ENCODE results near the gene SETDB2. TPM values are rescaled to one million over a fixed set of nuclear protein-coding genes. Genes with fewer than 3 reads are reported as not detected.
A peak's percentile ranks its signal among the peaks of the same experiment; 100 is the strongest.

SETDB2 gene
- total and polyA plus RNA-seq, 10 of the 15 experiments (the other 5 are each of a cell fraction or from before 2014, with no cell fraction given): 1.2 to 10.0 (median 7.4) TPM

DNA sequence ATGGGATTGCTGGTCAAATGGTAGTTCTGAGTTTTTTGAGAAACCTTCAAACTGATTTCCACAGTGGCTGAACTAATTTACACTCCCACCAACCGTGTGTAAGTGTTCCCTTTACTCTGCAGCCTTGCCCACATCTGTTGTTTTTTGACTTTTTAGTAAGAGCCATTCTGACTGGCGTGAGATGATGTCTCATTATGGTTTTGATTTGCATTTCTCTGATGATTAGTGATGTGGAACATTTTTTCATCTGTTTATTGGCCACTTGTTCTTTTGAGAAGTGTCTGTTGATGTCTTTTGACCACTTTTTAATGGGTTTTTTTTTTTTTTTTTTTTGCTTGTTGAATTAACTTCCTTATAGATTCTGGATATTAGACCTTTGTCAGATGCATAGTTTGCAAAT, 4.5 kb upstream of the SETDB2 start:
- no peak for ATAC-seq
- DNase-seq (ENCODE audit: low read depth, low spot score): no peak
- no peak for FAIRE-seq
- peaks cover 5% of the 10 kb centered on the region; the same call in 1 of the 2 replicates for H3K4me1 ChIP-seq (ENCODE audit: control insufficient read depth, insufficient read depth, low read length)
- ChIA-PET CTCF (interaction anchor here (1.3 kb wide), 1 partner anchor 53 kb away, joined by 3 read pairs; no protein-coding TSS in a partner anchor), POLR2A (interaction anchor here (0.7 kb wide), 1 partner anchor 20 kb away, joined by 6 read pairs; no protein-coding TSS in a partner anchor), SMC1A (ENCODE audit: uncharacterized antibody, unreplicated experiment) (no interaction called here), RAD21 (ENCODE audit: unreplicated experiment) (interaction anchor here (1.3 kb wide), 1 partner anchor 133 kb away, joined by 3 read pairs; no protein-coding TSS in a partner anchor)
- H3K9ac ChIP-seq (ENCODE audit: control insufficient read depth, insufficient read depth, low read length): no peak overlapping the region
- WGBS (ENCODE audit: insufficient coverage, insufficient replicate concordance, low lambda C conversion rate, missing lambda C conversion rate): 17% methylated on average over 2 of the region's 2 CpGs
- intact Hi-C loops (cut with micrococcal nuclease; ENCODE audit: unreplicated experiment) (loop anchor here (10.0 kb wide), 2 partner anchors 245 to 345 kb away; no protein-coding TSS in a partner anchor), in situ Hi-C loops (cut with MboI) (no loop called here)
- no peak overlapping the region for H3K4me3 ChIP-seq
- no peak overlapping the region for H2AFZ ChIP-seq (ENCODE audit: control insufficient read depth, low read depth, low read length)
- no peaks in the 10 kb centered on the region for H4K20me1 ChIP-seq (ENCODE audit: control insufficient read depth, insufficient read depth)
- H3K4me2 ChIP-seq (ENCODE audit: control insufficient read depth, insufficient read depth): no peak overlapping the region
- H3K27me3 ChIP-seq (replicated peaks in 1 of 2; ENCODE audit: control insufficient read depth in 2 of 2, insufficient read depth in 2 of 2, low read length in 1 of 2): no peaks in the 10 kb centered on the region
- no peaks in the 10 kb centered on the region for H3K9me3 ChIP-seq (replicated peaks; ENCODE audit: control insufficient read depth, insufficient read depth, low read length)
- no TSS peak for BruUV-seq (replicated peaks)
- H3K79me2 ChIP-seq (ENCODE audit: control insufficient read depth, insufficient read depth, low read length): no peaks in the 10 kb centered on the region; the same call in 1 of the 2 replicates
- H3K36me3 ChIP-seq (ENCODE audit: control insufficient read depth in 2 of 2, insufficient read depth in 2 of 2, low read length in 1 of 2): no peaks in the 10 kb centered on the region
- no peak overlapping the region for H3K27ac ChIP-seq (ENCODE audit: control insufficient read depth, insufficient read depth)
- TF ChIP-seq, protein P1, sequence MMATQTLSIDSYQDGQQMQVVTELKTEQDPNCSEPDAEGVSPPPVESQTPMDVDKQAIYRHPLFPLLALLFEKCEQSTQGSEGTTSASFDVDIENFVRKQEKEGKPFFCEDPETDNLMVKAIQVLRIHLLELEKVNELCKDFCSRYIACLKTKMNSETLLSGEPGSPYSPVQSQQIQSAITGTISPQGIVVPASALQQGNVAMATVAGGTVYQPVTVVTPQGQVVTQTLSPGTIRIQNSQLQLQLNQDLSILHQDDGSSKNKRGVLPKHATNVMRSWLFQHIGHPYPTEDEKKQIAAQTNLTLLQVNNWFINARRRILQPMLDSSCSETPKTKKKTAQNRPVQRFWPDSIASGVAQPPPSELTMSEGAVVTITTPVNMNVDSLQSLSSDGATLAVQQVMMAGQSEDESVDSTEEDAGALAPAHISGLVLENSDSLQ (IDR thresholded peaks at IDR 0.05): peak; percentile 84
- TF ChIP-seq BHLHE40 (IDR thresholded peaks at IDR 0.05; ENCODE audit: borderline replicate concordance in 1 of 2, low read depth in 2 of 2, low read length in 1 of 2): no peak
- no peak for TF ChIP-seq SMAD5 (IDR thresholded peaks at IDR 0.05; ENCODE audit: low read depth)
- TF ChIP-seq, protein P2, sequence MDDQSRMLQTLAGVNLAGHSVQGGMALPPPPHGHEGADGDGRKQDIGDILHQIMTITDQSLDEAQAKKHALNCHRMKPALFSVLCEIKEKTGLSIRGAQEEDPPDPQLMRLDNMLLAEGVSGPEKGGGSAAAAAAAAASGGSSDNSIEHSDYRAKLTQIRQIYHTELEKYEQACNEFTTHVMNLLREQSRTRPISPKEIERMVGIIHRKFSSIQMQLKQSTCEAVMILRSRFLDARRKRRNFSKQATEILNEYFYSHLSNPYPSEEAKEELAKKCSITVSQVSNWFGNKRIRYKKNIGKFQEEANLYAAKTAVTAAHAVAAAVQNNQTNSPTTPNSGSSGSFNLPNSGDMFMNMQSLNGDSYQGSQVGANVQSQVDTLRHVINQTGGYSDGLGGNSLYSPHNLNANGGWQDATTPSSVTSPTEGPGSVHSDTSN (IDR thresholded peaks at IDR 0.05; ENCODE audit: insufficient replicate concordance, low read depth, low read length): no peak
- no peak for TF ChIP-seq KAT2A (conservative IDR thresholded peaks at IDR 0.05; ENCODE audit: control insufficient read depth, low read depth, low read length)
- TF ChIP-seq TCF3 (IDR thresholded peaks at IDR 0.05; ENCODE audit: borderline replicate concordance, insufficient read depth, low read depth, low read length): no peak
- TF ChIP-seq IRF4 (IDR thresholded peaks at IDR 0.05; ENCODE audit: low read depth, low read length): no peak
- TF ChIP-seq ZNF384 (IDR thresholded peaks at IDR 0.05; ENCODE audit: borderline replicate concordance, low read depth, low read length): 0 out of 2 replicates have a peak, but pooled peaks have one; percentile 32
- peak; percentile 58; the same call in 1 of the 3 replicates for TF ChIP-seq POU2F2 (IDR thresholded peaks at IDR 0.05; ENCODE audit: borderline replicate concordance, low read depth, low read length)
- TF ChIP-seq NFXL1 (IDR thresholded peaks at IDR 0.05; ENCODE audit: borderline replicate concordance): no peak
- TF ChIP-seq, protein P3, sequence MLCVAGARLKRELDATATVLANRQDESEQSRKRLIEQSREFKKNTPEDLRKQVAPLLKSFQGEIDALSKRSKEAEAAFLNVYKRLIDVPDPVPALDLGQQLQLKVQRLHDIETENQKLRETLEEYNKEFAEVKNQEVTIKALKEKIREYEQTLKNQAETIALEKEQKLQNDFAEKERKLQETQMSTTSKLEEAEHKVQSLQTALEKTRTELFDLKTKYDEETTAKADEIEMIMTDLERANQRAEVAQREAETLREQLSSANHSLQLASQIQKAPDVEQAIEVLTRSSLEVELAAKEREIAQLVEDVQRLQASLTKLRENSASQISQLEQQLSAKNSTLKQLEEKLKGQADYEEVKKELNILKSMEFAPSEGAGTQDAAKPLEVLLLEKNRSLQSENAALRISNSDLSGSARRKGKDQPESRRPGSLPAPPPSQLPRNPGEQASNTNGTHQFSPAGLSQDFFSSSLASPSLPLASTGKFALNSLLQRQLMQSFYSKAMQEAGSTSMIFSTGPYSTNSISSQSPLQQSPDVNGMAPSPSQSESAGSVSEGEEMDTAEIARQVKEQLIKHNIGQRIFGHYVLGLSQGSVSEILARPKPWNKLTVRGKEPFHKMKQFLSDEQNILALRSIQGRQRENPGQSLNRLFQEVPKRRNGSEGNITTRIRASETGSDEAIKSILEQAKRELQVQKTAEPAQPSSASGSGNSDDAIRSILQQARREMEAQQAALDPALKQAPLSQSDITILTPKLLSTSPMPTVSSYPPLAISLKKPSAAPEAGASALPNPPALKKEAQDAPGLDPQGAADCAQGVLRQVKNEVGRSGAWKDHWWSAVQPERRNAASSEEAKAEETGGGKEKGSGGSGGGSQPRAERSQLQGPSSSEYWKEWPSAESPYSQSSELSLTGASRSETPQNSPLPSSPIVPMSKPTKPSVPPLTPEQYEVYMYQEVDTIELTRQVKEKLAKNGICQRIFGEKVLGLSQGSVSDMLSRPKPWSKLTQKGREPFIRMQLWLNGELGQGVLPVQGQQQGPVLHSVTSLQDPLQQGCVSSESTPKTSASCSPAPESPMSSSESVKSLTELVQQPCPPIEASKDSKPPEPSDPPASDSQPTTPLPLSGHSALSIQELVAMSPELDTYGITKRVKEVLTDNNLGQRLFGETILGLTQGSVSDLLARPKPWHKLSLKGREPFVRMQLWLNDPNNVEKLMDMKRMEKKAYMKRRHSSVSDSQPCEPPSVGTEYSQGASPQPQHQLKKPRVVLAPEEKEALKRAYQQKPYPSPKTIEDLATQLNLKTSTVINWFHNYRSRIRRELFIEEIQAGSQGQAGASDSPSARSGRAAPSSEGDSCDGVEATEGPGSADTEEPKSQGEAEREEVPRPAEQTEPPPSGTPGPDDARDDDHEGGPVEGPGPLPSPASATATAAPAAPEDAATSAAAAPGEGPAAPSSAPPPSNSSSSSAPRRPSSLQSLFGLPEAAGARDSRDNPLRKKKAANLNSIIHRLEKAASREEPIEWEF (IDR thresholded peaks at IDR 0.05; ENCODE audit: insufficient replicate concordance, low read depth, low read length): no peak
- no peak for TF ChIP-seq RELA (IDR thresholded peaks at IDR 0.05; ENCODE audit: borderline replicate concordance, partially characterized antibody)
- TF ChIP-seq CEBPB (IDR thresholded peaks at IDR 0.05; ENCODE audit: borderline replicate concordance in 1 of 2, low read depth in 2 of 2, low read length in 2 of 2): no peak
- TF ChIP-seq SMARCA5 (IDR thresholded peaks at IDR 0.05): no peak
- 0 out of 2 replicates have a peak, but pooled peaks have one; percentile 33 for TF ChIP-seq ATF7 (IDR thresholded peaks at IDR 0.05; ENCODE audit: low read depth)
- no peak for TF ChIP-seq MYB (IDR thresholded peaks at IDR 0.05; ENCODE audit: borderline replicate concordance, low read depth, low read length)
- TF ChIP-seq FOXK2 (IDR thresholded peaks at IDR 0.05): no peak
- no peak for TF ChIP-seq IKZF1 (conservative IDR thresholded peaks at IDR 0.05)

Data from GM12878 (cell line).